GM19397 (cell line): ENCODE results near the gene CENPT.
A peak's percentile ranks its signal among the peaks of the same experiment; 100 is the strongest.
"Not testable (repeated sequence)": the region's sequence is repeated elsewhere in the genome, so short reads cannot be mapped to it uniquely, and the experiment has no call there.

ENCODE experiments used
- ATAC-seq: cut with Tn5 transposase; IDR thresholded peaks from one replicate; pipeline ENCODE4 v1.9.1; 2021; ENCODE audit warnings: mild to moderate bottlenecking, moderate library complexity; ENCODE audit not compliant: unreplicated experiment

CENPT gene

DNA sequence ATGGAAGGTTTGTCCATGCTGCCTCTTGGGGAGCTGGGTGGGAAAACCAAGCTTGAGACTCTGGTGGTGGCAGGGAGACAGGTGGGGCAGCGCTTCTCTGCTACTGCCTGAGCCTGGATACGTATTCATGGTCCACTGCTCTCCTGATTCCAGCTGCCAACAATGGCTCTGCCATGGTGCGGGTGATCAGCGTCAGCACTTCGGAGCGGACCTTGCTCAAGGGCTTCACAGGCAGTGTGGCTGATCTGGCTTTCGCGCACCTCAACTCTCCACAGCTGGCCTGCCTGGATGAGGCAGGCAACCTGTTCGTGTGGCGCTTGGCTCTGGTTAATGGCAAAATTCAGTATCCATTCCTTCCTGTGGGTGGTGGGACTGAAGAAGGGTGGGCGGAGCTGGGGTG lies 29.6 kb upstream of the CENPT start:
- no peak for ATAC-seq

DNA sequence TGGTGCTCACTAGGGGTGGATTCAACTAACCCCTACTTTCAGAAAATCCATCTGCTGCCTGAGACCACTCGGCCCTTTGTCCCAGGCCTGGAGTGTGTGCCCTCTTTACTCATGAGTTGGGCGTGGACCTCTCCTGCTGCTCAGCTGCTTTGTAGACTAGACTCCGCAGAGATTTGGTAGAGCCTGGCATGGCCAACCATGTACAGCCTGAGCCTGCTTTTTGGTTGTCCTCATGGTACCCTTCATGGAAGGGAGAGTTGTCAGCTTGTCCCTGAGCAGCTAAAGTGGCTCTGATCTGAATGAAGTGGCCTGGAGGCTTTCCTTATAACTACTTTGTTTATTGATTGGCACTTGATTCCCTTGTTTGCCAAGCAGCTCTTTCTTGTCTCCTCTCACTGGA lies 26.9 kb upstream of the CENPT start:
- no peak for ATAC-seq

DNA sequence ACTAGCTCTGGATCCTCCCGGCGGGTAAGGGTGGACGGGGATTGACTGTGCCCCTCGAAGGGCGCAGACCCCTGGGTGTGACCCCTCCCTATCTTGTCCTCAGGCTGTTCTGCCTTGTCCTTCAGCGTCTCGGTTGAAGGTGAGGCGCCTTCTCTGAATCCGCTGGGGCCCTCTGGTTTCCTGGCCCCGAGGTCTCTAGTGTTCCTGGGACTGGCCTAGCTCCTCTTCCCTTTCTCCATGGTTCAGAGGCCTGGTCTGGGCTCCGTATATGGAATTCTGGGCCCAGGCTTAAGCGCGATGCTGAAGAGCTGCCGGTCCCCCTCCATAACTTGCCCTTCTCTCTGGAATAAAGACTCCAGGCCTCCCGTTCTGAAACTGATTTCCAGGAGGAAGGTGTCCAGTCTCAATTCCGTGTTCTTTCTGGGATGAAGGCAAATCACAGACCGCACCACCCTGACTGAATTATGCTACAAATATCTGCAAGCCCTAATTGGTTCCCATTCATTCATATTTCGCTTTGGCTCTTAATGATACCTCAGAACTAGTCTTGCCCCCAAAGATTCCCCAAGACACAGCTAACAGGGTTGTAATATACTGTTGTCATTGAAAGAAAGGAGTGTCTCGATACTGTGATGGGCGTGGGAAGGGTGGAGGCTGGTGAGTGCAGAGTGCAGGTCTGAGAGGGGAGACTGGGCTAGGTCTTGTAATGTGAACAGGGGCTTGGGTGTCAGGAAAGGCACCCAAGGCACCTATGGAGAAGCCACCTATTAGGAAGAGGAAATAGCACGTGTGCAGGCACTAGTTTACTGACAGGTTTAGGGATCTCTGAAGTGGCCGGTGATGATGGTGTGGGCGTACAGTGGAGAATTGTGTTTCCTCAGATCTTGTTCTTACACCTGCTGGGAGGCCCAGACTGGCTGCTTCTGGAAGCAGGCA lies 26.2 kb upstream of the CENPT start:
- ATAC-seq = peak; percentile 26

GRCh38 chr16:67872631-67873434 lies 25.3 kb upstream of the CENPT start, which contains the start of gene EDC4:
TSS of gene EDC4 (plus strand) at chr16:67873052. CDS start at chr16:67873262, 210 bp downstream.
- peak; percentile 70 for ATAC-seq

DNA sequence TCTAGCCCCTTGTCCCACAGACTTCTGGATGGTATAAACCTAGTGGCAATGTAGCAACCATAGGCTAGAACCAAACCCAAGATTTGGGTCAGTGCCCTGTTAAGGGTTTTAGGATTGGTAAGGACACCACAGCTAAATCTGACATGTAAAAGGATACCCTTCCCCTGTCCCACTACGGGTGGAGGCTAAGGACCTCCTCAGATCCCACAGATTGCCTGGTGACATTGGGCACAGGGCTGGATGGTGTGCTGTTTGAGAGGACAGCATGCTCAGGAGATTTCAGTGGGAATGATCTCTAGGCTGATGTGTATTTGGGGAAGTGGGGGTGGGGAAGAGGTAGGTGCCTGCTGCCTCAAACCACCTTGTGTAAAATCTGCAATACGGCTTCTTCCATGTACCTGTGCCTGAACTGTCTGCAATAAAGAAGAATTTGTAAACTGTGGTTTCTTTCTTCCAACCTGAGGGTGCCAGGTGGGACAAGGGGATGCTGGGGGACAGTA lies 24.7 kb upstream of the CENPT start:
- ATAC-seq = no peak

- ATAC-seq = no peak
These were observed 23.8 kb upstream of the CENPT start for GRCh38 chr16:67871256-67871655.

- ATAC-seq = no peak
These were observed 22.2 kb upstream of the CENPT start for GRCh38 chr16:67869653-67870052.

GRCh38 chr16:67868290-67868689 lies 20.8 kb upstream of the CENPT start:
- ATAC-seq = no peak

DNA sequence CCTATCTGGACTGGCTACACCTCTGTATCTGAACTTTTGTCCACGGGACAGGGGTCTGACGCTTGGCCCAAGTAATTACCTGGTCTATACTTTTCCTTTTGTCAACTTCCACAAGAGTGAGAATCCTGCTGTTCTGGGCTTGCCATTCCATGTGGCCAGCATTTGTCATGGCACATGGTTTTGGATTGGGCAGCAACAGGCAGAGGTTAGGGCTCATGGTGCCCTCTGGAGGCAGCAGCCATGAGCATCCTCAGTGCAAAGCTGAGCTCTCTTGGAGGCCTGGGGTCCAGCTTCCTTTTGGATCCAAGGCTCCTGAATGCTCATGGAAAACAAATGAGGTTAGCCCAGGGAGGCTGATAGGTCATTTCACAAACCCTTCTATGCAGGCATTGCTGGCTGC lies 17.8 kb upstream of the CENPT start:
- no peak for ATAC-seq

DNA sequence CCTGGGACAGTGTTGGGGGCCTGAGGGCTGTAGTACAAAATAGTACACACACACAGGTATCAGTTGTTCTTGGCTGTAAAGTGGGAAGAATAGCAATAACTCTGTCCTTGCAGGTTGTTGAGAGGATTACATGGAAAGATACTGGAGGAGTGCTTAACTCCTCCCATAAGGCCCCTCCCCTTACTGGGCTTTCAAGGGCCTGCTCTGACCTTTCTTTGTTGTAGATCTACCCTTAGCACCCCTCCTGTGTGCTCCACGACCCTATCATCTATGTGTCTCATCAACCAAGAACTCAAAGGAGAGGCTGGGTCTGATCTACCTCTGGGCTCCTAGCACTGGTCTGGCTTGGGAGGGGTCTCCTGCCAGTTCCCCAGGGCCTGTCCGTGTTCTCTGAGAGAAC lies 17.1 kb upstream of the CENPT start:
- ATAC-seq = no peak

GRCh38 chr16:67864044-67864443 lies 16.6 kb upstream of the CENPT start:
- ATAC-seq = not testable (repeated sequence)

DNA sequence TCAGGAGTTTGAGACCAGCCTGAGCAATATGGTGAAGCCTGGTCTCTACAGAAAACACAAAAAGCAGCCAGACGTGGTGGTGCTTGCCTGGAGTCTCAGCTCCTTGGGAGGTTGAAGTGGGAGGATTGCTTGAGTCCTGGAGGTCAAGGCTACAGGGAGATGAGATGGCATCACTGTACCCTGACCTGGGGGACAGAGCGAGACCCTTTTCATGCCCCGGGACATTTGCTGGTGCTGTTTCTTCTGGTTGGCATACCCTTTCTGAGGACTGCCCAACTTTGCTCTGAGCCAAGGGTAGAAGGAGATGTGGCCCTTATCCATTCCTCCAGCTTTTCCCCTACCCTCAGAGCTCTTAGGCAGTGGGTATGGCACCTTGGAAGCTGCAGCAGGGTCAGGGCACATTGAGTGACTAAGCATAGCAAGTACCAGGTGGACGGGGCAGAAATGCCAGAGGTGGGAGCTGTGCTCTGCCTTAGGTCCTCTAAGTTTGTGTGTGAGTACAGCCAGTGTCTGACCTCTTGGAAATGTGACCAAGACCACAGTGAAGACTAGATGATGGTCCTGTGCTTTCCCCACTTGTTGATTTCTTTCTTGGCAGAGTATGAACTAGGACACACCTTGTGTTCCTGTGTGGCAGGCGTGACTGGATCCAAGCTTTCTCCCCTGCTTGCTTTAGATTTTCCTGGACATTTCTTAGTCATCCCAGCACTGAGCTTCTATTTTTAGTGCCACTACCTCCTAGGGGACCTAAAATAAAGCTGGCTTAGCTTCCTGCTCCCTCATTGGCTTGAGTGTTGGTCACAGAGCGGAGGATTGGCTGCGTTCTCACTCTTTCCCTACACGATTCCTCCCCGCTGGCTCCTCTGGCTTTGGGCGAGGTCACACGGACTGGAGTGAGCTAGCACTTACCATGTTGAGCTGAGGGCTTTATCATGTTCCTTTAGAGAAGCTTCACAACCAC lies 15.4 kb upstream of the CENPT start:
- ATAC-seq = no peak

DNA sequence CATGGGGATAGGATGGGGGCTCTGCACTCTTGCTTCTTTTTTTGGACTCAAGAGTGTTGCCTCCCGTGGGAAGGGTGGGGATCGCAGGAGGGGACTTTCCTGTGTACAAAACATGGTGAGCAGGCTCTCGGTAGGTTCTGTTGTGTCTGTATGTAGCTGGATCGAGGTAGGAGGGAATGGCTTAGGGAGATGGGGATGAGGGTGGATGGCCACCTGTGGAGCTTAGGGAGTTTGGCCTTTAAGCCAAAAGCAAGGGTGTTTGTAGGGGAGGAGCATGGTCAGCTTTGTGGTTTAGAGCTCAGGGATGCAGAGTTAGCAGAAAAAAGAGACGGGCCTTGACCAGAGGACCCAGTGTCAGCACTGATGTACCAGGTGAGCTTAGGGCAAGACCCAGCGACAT lies 14.4 kb upstream of the CENPT start:
- no peak for ATAC-seq

- ATAC-seq = no peak
These were observed 13.3 kb upstream of the CENPT start for GRCh38 chr16:67860589-67861398.

- no peak for ATAC-seq
These were observed 11.0 kb upstream of the CENPT start for GRCh38 chr16:67858500-67858899.

- ATAC-seq = no peak
These were observed 10.2 kb upstream of the CENPT start for GRCh38 chr16:67857547-67858233.

DNA sequence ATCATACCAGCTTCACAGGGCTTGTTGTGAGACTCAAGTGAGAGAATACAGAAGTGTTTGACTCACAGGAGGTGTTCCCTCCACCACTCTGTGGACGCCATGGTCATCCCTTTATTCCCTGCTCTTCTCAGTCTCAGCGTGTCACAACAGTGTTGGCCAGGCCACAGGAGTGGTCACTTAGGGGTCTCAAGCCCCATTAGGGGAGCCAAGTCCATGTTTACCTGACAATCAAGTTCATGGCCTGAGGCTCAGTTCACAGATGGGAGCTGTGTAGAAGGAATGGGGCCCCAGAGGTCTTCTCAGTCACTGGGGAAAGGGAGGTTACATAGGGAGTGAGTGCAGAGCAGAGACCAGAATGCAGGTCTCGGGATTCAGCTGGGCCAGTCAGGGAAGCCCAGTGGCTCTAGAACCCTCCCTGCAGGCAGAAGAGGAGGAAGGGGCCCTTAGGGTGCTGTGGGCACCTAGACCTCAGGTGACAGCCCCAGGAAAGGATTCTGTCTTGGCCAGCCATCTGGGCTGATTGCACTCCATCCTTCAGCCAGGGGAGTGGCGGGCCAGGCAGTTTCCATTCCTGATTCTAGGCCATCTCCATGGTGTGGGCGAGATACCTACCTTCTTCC lies 9.5 kb upstream of the CENPT start:
- ATAC-seq = no peak

DNA sequence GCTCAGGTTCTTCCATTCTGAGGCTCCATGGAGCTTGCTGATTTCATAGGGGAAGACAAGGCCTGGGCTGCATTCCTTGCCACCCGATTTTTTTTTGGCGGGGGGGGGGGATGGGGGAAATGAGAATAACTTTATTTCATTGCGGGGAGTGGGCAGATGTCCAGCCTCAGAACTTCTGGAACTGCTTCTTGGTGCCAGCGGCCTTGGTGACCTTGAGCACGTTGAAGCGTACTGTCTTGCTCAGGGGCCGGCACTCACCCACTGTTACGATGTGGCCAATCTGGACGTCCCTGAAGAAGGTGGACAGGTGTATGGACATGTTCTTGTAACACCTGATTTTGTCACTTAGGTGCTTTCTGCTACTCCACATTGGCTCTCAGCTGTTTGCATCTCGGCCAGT lies 8.3 kb upstream of the CENPT start:
- ATAC-seq = no peak

DNA sequence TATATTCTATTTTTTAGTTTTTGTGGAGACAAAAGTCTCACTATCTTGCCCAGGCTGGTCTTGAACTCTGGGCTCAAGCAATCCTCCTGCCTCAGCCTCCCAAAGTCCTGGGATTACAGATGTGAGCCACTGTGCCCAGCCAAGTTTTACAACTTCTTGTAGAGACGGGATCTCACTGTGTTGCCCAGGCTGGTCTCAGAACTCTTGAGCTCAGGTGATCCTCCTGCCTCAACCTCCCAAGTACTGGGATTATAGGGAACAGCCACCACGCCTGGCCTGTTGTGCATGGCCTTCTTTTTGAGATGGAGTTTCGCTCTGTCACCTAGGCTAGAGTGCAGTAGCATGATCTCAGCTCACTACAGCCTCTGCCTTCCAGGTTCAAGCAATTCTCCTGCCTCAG lies 6.2 kb upstream of the CENPT start:
- ATAC-seq = no peak
